NCI-H146 treated with DMSO at 0.1 percent for 48 hours (cell line): Measurements from ENCODE around the gene NEIL3.
A peak's percentile ranks its signal among the peaks of the same experiment; 100 is the strongest.

Experiments
- DNase-seq: peaks from one replicate; lab custom pipeline; 2025; ENCODE audit not compliant: unreplicated experiment; lab: John Stamatoyannopoulos, UW

Gene NEIL3, protein sequence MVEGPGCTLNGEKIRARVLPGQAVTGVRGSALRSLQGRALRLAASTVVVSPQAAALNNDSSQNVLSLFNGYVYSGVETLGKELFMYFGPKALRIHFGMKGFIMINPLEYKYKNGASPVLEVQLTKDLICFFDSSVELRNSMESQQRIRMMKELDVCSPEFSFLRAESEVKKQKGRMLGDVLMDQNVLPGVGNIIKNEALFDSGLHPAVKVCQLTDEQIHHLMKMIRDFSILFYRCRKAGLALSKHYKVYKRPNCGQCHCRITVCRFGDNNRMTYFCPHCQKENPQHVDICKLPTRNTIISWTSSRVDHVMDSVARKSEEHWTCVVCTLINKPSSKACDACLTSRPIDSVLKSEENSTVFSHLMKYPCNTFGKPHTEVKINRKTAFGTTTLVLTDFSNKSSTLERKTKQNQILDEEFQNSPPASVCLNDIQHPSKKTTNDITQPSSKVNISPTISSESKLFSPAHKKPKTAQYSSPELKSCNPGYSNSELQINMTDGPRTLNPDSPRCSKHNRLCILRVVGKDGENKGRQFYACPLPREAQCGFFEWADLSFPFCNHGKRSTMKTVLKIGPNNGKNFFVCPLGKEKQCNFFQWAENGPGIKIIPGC

DNA sequence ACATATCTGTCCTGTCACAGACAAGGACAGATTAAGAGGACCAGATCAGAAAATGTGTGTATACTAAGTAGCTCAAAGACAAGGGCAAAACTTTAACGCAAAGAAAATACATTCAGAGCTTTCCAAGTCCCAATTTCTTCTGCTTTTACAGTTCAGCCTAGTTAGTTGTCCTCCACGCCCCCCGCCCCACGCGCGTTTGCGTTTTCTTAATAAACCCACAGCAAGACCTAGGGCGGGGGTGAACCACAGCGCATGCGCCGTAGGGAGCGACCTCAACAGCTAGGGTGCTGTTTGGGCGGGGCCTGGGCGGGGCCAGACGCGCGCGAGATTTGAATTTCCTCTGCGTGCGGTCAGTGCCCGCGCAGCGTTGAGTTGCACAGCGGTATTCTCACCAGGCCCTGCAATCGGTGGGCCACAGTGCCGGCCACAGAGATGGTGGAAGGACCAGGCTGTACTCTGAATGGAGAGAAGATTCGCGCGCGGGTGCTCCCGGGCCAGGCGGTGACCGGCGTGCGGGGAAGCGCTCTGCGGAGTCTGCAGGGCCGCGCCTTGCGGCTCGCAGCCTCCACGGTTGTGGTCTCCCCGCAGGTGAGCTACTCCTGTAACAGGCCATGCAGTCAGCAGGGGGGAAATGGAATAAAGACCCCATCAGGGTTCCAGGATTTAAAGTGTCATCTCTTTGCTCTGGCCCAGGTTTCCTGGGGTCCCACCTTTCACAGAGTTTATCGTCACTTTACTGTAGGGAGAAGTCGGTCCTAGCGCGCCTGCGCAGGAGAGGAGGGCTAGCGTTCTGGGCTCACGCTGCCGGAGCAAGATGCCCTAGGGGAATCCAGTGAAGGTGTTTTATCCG is at the start of gene NEIL3:
NEIL3 (plus strand) TSS at position 353 of the 850 bp plus-strand sequence; CDS start at position 433, 80 bp downstream.
- DNase-seq = peak; percentile 59

DNA sequence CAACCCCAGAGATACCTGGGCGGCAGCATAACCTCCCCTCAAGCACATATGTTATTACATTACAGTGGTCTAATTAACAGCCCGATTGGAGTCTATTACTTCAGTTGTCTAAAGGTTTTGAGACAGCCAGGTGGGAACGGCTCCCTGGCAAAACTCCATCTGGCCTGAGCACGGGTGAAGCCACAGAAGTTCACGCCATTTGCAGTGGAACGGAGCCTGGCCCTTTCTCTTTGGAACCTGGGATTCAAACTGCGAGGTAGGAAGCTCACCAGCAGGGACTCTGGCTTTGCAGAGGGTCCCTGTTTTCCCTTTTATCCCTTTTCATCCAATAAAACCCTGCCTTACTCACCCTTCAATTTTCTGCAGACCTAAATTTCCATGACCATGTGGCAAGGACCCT is 45.9 kb upstream of the NEIL3 start:
- DNase-seq = no peak

DNA sequence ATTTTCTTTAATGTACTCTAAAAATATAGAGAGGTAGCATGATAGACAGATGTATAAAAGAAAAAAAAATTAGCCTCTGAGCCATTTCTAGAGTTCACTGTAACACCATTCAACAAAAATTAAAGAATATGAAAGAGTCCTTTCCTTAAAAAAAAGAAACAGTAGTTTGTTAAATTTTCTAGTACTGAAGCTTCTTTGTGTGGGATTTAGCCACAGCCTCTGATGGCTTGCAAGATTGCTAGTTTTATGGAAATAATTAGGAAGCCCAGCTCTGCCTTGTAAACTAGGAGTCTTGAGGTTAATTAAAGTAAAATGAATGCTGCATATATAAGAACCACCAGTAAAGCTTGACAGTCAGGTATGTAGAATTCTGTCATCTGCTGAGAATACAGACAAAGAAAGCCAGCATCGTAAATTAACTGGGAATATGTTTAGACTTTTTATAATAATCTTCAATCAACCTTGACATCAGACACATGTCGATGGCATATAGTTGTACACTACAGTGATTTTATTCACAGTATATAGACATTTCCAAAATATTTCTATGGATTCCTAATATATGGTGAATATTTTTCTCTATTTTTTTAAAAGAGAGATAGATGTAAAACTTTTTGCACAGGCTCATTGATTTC is 44.8 kb upstream of the NEIL3 start:
- DNase-seq = no peak

DNA sequence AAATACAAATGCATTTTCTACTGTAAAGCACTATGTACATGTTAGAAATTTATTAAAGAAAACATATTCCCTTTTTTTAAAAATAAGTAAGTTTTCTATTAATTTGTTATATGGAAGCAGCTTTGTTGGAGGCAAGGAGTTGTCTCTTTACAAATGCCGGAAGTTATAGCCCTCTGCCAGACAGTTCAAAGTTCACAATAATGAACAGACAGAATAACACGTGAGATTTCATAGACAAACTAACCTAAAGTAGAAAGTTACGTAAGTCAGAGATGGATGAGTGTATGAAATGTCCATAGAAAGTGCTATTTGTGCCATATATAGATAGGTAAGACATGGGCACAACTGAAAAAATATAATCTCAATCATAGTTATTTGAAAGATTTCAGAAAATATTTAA is 43.9 kb upstream of the NEIL3 start:
- no peak for DNase-seq

DNA sequence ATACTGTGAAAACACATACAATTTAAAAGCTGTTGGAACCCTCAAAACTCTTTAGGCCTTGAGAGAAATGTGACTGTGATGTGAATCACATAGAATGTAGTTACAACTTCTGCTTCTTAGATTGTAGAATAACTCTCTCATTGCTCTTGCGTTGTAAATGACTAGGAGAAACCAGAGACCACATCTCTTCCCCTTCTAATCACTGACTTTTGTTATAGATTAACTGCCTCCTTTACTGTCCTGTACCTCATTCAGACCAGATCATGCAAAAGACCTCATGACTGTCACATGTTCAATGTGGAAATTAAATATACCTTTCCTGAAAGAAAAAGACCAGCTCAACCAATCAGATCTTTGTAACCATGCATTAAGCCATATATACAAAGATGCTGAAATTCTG is 43.2 kb upstream of the NEIL3 start:
- DNase-seq = no peak

DNA sequence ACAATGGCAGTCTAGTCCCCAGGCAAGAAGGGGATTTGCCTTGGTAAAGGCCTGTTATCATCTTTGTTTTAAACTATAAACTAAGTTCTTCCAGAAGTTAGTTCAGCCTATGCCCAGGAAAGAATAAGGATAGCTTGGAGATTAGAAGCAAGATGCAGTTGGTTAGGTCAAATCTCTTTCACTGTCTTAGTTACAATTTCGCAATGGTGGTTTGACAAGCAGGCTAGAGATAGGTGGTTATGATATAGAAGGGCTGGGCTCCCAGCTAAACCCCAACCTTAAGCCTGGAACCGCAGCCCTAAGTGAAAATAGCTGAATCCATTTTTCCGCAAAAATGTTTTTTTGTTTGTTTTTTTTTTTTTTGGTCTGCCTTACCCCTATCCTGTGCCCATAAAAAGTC is 41.8 kb upstream of the NEIL3 start:
- DNase-seq = no peak

DNA sequence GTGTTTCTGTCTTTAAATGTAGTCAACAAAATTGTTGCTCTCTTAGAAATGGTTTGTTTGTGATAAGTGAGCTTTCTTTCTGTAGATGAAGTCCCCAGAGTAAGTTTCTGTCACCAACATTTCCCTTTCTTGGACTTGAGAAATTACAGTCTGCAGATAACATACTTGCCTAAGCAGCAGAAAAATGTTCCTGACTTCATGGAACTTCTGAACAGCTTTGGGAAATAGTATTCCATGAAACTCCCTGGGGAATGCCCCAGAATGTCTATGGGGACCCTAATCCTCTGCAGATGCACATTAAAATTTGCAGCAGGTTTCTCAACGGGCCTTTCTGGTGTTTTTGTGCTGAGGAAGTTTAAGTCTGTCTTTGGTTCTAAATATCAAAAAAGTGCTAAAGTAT is 38.6 kb upstream of the NEIL3 start:
- no peak for DNase-seq

DNA sequence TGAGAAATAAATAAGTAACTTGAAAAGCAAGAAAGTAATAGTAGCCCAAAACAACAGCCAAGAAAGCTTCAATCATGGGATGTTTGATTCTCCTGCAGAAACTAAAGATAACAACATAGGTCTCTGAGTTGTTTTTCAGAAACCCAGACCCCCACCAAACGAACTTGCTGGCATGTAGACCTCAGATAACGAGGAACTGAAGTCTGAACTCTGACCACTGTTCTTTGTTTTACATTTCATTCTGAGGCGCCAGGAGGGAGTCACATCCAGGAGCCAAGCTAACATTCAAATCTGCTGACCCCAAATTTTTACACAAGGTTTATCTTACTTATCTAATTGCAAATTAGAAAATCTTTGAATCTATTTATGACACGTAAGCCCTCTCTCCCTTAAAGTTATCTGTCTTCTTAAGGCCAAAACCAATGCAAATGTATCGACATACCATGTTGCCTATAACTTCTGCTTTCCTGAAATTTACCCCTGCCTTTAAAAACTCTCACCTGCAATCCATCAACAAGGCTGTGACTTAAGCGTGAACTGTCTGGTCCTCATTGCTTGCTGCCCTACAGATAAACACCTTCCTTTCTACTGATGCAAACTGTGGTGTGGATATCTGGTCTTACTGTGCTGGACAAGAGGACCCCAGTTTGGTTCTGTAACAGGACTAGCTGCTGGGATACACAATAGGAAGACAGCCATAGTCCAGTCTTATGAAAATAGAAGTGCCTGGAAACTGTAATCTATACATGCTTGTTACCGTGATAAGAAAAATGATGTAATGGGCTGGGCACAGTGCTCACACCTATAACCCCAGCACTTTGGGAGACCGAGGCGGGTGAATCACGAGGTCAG is 37.5 kb upstream of the NEIL3 start:
- DNase-seq = no peak

DNA sequence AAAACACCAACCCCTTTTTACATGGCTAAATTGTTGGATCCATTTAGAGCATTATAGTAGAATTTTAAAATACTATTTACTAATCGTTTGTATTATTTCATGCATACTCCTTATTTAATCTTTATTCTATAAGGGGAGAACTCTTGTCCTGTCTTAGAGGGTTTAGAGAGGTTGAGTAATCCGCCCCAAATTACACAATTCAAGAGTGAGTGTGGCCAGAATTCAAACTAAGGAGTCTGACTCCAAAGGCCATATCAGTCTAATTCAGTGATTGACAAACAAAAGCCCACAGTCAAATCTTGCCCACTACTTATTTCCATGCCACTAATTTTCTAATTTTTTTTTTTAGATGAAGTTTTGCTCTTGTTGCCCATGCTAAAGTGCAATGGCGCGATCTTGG is 33.7 kb upstream of the NEIL3 start:
- DNase-seq = no peak

DNA sequence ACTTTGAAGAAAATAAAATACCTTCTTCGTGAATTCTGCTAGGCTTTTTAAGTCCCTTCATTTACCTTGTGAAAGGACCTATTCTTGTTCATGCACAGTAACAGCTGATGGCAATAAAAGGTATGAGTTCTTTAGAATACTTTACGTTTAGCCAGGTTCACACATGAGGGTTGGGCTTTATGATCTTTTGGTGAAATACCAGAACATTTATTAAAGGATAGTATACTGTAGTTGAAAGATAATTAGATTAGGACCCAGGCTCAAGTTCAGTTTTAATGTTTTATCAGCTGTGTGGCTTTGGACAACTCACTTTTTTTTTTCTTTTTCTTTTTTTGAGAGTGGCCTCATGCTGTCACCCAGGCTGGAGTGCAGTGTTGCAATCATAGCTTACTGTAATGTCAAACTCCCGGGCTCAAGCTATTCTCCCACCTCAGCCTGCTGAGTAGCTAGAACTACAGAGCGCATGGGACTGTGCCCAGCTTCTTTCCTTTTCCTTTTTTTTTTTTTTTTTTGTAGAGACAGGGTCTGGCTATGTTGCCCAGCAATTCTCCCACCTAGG is 28.2 kb upstream of the NEIL3 start:
- DNase-seq = no peak

DNA sequence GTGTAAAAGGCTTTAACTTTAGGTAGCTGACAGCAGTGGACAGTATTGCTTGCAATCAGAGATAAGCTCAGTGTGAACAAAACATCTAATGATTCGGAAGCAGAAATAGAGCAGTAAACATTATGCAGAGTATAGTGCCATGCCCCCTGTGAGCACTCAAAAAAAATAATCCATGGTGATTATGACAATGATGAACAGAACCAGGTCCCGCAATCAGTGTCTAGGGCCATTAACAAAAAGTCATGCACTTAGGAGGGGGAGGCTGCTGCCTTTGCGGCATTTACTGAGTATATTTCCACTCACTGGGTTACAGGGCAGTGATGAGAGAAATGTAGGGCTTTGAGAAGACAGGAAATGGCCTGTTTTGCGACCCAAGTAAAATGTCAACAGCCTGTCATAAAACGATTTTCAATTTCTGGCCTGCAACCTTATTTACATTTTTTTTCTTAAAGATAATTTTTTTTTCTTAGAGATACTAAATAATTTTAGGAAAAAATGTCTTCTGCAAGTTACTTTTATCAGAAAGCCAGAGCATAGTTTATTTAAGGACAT is 27.3 kb upstream of the NEIL3 start:
- no peak for DNase-seq

DNA sequence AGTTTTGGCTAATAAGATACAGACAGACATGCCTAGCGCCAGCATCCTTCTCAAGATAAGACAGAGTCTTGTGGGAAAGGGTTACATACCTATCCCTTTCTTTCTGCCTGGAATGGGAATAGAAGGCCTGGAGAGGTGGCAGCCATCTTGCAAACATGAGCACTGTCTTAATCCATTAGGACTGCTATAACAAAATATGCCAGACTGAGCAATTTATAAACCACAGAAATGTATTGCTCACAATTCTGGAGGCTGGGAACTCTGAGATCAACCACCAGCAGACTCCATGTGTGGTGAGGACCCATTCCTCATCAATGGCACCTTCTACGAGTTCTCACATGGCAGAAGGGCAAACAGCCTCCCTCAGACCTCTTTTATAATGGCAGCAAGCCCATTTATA is 26.5 kb upstream of the NEIL3 start:
- DNase-seq = no peak

DNA sequence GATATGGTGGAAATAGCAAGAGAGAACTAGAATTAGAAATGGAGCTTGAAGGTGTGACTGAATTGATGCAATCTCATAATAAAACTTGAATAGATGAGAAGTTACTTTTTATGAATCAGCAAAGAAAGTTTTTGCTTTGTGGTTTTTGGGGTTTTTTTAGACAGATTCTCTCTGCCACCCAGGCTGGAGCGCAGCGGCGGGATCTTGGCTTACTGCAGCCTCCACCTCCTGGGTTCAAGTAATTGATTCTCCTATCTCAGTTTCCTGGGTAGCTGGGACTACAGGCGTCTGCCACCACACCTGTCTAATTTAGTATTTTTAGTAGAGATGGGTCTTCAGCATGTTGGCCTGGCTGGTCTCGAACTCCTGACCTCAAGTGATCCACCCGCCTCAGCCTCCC is 23.7 kb upstream of the NEIL3 start:
- DNase-seq = no peak

DNA sequence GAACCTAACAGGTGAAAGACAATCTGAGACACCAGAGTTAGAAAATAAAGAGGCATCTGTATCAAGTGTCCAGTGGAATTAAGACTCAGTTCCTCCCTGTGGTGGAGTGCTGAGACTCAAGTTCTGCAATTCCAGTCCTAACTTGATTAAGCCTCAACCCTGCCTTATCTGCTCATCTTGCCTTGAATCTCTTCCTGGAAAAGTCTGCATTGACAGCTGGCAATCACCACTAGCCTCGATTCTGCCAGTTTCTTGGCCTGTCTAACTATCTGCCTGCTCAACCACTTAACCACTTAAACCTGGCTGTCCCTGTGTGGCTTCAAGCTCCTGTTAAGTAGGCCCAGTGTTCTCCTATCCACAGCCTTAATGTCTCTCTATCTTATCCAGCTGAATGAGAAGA is 22.4 kb upstream of the NEIL3 start:
- no peak for DNase-seq

DNA sequence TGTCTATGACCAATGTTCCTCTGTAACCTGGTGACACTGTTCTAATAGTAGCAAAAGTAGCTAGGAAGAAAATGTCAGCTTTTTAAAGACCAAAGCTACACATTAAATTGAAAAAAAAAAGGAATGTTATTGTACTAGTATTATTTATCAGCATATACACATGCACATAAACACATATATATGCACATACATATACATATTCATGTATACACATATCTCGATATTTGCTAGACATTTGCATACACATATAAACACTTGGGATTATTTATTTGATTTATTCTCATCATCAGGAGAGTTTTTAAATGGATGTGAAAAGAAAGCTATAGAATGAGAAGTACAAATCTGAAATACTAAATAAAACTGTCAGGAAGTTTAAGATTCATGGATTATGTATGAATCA is 21.3 kb upstream of the NEIL3 start:
- DNase-seq = no peak

DNA sequence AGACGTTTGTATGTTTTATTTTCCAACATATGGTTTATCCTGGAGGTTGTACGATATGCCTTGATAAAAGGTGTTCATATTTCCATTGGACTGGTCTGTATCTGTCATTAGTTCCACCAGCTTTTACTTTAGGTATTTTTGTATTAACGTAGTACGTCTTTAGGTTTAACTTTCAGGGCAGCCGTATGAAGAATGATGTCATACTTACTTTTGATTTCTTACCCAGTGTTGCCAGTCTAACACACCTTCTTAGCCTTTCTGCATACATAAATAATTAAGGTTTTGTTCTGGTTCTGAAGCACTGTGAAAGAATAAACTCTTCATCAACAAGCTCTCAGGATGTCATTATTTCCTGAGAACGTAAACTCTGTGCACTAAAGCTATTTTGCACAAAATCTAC is 18.9 kb upstream of the NEIL3 start:
- DNase-seq = no peak

DNA sequence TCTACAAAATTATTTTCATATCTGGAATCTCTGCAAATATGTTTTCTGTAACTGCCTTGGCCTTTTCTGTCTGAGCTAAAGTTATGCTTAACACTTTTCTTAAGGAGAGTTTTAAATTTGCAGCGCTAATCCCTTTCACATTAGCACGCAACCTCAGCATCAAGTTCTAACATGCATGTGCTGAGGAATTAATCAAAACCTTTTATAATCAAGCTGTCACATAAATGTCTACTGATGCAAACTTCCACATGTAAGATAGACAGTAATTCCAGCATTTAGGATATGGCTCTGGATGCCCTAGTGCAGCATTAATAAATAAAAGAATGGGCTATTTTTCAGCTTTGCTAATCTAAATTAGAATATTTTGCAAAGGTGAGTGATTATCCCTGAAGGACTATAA is 17.5 kb upstream of the NEIL3 start:
- no peak for DNase-seq

DNA sequence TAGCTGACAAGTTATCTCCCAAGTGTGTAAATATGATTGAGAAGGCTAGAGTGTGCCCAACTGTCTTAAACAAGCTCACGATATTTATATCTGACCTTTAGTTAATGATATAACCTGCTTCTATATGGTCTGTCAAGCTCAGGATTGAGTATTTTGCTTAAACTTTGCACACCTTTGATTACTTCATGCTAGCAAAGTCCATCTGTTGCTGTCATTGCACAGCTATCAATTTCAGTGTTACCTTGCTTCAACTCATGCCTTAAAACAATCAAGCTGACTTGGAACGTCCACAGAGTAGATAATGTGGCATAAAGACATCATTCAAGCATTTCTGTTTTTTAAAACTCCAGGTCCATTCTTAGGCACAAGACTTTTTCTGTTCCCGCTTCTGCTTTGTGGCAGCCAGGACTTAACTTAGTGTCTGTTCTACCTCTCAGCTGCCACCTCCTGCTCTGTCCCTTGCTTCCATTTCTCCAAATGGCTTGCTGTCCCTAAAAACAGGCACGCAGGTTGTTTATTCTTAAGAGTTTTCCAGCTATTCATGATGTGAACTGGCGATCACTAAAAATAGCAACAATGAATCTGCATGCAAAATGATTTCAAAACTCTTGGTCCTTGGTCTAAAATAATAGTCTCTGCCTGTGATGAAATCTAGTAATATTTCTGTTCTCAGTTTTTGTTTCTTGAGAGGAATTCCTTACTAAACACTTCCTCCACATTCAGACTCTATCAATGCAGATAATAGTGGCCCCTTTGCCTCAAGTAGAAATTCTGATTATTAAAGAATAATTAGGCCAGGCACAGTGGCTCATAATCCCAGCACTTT is 16.3 kb upstream of the NEIL3 start:
- no peak for DNase-seq

DNA sequence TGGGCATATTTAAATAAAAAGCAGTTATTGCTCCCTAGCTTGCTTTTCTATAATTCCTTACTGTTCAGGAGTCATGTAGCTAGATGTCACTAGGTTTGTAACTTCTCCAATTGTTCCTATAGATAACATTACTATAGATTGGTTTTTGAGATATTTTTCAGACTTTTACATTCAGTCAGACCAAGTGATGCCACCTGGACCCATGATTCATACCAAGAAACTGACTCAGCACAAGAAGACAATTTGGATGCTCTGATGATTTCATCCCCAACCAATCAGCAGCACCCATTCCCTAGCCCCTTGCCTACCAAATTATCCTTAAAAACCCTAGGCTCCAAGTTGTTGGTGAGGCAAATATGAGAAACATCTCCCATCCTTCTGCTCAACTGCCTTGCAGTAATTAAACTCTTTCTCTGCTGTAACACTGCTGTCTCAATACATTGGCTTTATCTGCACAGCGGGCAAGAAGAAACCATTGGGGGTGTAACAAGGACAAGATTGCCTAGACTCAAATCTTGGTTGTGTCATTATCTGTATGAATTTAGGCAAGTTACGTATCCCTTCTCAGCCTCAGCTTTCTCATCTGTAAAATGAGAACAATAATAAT is 11.8 kb upstream of the NEIL3 start:
- DNase-seq = no peak
